ENCODE data around the gene HEY2.
A peak's percentile ranks its signal among the peaks of the same experiment; 100 is the strongest.

Gene HEY2

DNA sequence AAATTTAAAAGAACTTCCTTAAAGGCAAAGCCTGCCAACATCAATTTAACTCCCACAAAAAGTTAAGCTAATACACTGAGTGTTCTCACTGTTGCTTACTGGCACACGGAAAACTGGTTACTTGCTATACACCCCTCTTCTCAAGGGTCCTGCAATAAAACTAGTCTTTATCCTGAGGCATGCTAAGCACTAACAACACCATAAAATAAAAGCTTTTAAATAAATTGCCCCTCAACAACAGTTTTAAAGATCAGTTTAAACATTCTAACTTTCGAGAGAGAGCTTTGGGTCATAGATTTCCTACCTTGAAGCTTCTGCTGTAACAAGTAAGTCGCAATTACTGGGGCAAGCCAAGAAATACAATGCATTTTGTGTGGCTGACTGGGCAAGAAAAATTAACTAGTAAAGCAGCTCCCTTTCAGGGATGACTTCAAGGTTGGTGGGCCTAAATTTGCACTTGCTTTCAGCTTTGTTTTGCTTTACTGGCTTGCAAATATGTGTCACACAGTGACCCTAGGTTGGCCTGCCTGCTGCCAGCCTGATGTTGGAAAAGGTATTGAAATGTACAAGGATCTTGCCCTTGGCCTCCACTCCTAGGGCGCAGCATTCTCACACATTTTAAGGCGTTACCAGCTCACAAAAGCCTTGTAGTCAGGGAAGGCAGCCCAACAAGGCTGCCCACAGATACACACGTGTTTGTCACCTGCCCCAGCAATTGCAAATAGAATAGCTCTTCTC lies 4.0 kb upstream of the HEY2 start:
- peak; percentile 91 for DNase-seq

DNA sequence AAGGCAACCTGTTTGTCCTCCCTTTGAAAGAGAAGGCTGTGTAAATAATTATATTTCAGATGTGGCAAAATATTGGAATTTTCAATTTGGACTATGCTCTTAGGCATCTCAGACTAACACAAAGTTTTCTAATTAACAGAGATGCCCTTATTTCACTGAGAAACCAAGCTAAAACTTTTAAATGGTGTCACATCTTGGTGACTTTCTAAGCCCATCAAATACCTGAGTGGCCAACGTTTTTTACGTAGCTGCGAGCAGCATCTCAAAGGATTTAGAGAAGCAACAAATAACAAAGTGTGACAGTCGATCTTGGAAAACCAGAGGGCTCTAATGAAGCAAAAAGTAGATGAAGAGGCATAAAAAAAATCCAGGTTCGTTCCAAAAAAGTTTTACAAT lies 3.4 kb upstream of the HEY2 start:
- DNase-seq, result peak; percentile 87

DNA sequence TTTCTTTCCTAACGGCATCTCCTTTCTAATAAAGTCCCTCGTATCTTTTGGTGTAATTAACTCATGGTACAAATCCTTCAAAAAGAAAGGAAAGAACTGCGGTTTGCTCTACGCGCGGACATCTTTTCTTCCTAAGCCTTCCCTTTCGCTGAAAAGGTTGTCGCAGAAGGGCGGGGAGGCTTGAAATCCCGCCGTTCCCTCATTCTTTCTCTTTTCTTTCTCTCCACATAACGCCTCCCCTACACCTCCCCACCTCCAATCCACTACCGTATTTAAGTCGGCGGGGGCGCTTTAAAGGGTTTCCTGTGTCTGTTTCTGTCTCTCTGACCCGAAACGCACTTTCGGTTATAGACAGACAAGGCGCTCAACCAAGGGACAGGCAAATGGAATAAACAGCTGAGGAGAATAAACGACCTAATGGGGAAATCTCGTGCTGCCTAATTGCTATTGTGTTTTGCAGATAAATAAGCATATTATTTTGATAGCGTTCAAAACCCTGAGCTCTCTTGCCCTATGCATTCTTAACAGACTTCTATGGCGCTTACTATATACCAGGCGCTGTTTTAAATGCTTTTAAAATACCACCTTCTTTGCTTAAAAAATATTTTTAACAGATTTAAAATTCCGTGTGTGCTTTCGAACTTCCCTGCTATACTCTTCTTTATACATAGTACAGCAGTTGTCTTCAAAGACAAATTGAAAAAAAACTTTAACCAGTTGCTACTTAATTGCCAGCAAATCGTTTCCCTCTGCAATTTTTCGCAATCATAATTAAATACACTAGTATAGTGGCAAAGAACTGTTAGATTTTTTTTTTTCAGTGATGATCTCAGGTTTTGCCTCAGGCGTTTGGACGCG lies 2.5 kb upstream of the HEY2 start:
- DNase-seq, result peak; percentile 99

DNA sequence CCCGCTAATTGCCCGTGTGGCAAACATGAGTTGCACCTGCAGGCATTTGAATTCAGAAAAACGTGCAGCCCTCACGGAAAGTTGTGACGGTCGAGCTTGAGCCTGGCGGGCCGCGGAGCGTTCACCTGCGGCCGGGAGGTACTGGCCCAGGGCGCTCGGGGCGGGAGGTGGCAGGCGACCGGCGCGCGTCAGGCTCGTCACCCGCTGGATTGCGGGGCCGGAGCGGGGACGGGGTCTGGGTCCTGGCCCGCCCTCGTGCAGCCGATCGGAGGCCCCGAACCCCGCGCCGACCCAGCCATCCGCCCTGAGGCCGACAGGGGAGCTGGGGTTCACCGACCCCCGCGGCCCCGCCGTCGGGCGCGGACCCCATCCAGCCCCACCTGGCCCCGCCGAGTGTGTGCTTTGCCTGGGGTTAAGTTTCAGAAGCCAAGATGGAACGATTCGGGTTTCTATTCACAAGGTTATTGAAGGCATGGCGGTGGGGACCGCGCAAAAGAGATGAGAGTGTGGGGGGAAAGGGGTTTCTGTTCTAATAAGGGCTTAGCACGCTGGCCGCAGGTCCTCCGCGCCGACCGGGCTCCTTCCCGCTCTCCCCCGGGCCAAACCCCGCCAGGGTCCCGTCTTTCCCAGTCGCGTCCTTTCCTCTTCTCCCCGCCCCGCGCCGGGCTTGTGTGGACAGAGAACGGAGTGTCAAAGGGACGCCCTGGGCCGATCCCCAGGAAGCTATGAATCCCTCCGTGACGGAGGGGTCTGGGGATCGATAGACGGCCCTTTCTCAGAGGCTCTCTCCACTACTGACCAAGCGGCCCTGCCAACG lies 1.6 kb upstream of the HEY2 start:
- DNase-seq, result peak; percentile 85

DNA sequence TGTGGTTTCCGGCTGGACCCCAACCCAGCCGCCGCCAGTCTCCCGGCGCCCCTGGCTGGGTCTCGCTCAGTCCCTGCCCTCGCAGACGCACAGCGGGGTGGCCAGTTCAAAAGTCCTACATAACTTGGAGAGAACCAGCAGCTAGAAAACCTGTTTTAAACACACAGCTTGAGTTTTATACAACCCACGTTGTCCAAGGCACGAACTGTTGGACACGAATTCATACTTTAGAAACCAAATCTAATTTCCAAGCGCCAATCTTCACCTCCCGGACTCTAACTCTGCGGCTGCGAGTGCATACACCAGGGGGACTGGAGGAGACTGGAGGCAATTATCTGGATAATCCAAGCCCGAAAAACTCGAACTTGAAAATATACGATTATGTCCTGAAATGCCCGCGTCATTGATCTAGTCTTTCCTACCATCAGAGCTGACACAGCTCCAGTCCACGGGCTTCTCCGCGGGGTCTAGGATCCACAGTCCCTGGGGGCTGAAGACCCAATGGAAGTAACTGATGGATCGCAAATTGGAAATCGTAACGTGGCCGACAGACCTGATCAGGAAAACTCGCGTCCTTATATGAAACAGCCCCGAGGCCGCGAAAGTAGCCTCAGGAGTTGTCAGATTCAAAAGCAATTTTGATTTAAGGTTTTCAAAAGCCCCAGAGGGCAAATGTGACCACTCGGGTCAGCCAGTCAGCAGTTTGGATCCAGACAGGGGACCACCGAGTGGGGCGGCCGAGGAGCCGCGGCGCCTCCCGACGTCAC lies 843 bp upstream of the HEY2 start:
- peak; percentile 85 for DNase-seq

DNA sequence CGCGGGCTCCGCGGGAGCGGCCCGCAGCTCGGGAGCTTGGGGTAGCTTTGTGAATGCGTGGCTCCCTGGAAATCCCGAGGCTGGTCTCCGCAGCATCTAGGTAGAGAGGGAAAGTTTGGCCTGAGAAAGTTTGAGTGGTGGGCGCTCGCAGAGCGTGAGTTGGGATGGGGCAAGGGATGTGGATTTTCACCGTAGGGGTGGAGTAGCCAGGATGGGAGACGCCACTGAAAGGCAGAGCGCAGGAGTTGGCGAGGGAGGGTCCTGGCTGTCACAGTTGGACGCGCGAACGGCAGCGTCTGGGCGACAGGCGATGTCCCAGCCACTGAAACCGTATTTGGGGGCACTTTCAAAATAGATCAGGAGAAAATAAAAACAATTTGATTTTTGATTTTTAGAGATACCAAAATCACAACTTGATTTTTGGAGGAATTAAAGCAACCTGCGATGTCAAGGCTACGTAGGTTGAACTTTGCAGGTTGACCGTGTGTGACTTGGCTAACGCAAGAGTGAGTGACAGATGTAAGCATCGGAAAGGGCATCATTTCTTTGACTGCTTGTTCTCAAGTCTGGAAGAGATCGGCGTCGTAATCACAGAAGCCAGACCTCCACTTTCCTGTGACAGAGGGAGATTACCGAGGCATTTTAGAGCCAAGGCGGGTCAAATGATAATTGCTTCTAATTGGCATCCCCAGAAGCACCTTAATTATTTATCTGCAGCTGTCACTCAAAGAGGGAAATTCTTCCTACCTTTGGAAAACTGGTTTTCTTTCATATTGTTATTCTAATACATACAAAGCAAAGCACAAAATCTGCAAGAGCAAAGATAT lies 646 bp downstream of the HEY2 start:
- DNase-seq, result peak; percentile 87

DNA sequence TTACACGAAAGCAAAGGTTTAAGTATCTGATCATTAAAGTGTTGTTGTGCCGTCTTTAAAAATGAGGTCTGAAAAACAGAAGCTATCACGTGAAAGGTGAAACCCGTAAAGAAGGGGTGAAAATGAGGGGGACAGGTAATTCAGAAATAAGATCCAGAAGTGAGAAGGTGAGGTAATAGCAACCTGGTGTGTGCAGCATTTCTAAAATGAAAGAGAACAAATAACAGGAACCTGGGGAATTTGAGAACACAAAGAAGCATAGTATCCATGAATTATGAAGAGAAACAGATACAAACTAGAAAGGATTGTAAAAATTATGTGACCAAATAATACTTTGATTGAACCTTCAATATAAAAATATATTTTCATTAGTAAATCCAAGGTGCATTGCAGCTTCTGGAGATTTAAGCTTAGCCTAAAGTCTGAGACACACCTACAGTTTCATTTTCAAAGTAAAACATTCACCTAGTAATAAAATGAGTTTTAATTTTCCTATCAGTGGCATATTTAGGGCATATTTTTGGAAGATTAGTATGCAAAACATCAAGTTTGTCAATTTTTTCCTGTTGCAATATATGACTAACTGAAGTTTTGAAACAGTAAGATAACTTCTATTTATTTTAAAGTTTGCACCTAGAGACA lies 1.4 kb downstream of the HEY2 start:
- DNase-seq, result peak; percentile 82

DNA sequence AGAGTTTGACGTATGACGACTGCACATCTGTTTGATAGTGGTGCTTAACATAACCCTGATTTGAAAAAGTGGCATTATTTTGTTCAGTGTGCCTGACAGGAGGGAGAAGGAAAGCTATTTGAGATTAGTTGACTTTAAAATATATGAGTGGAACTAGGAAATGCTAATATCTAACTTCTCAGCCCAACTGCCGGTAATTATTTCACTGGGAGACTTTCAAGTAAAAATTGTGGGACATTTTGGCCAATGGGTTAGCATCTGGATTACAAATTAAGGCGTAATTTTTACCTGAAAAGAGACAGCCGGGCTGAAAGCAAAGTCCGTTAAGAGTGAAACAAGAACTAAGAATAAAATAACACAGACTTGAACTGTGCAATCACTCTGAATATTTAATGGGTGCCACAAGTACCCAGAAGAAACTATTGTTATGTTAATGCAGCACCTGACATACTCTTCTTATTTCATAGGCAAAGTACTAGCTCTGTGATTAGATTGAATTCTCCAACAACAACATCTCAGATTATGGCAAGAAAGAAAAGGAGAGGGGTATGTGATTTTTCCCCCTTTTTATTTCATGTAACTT lies 2.0 kb downstream of the HEY2 start:
- peak; percentile 62 for DNase-seq

DNA sequence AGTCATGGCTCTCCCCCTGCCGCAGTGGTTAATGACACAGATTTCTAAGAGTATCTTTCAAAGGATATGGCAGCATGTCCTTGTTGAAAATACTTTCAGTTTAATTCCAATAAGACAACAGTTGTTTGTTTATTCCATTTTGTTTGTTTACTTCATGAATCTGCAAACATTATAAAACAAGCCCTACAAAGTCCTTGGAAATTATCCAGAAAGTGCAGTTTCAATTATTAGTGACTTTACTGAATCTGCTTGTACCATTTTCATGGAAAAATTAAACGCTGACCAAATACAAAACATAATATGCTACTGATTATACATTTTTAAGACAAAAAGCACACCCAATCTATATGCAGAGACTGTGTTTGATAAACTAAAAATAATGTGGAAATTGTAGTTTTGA lies 3.3 kb downstream of the HEY2 start:
- DNase-seq, result peak; percentile 65

DNA sequence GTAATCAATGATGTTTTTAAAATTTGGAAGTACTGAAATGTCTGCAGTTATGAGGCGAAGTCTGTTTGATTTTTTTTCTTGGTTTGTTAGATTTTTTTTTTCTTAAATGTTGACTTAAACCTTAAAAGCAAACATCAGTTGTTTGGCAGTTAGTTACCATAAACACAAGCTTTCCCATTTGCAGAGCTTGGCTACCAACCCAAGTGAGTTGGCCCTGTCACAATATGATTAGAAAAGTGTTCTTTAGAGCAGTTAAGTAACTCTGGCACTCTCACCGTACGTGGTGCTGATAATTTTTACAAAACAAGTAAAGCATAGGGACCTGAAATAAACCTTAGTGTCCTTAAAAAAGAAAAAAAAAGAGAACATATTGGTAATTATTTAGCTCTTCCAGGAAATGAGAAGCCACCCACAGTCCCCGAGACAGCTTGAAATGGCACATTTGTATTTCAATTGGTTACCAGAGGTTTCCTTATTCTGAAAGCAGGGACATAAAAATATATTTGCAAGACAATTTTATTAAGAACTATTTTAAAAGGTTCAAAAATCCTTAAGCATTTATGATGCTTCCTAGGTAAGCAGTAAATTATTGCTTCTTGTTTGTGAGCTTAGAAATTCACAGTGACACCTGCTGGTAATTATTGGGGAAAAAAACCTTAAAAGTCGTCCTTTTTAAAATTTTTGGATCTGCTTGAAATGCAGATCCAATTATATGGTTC lies 3.9 kb downstream of the HEY2 start:
- DNase-seq, result peak; percentile 68

DNA sequence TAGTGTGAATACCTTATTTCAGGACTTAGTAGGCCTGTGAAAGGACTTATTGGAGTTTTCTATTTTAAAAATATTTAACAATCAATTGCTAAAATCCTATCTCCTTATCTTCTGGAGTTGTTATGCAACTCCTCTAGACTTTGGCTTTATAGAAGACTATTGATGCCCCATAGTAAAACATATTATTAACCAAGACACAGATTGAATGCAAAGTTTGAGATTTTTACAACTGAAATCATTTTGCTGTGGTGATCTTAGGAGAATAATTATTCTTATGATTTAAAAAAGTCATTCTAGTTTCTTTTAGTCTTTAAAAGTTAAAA lies 4.5 kb downstream of the HEY2 start:
- DNase-seq, result no peak

DNA sequence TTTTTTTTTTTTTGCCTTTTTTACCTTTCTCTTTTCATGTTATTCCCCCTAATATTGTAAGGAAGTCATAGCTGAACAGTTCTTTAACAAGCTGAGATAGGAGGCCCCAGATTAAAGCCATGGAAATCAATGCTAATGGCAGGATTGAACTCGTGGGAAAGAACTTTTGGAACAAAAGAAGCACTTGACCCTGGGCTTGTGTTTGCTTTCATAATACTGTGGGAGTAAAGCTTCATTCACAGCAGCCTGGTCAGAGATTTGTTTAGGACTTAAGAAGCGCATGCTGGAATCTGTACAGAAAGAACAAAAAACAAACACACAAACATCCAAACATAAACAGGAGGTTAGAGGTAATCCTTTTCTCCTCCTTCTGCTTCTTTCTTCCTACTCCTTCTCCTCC lies 5.1 kb downstream of the HEY2 start:
- DNase-seq, result peak; percentile 64

DNA sequence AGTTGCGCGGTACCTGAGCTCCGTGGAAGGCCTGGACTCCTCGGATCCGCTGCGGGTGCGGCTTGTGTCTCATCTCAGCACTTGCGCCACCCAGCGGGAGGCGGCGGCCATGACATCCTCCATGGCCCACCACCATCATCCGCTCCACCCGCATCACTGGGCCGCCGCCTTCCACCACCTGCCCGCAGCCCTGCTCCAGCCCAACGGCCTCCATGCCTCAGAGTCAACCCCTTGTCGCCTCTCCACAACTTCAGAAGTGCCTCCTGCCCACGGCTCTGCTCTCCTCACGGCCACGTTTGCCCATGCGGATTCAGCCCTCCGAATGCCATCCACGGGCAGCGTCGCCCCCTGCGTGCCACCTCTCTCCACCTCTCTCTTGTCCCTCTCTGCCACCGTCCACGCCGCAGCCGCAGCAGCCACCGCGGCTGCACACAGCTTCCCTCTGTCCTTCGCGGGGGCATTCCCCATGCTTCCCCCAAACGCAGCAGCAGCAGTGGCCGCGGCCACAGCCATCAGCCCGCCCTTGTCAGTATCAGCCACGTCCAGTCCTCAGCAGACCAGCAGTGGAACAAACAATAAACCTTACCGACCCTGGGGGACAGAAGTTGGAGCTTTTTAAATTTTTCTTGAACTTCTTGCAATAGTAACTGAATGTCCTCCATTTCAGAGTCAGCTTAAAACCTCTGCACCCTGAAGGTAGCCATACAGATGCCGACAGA lies 9.9 kb downstream of the HEY2 start:
- DNase-seq, result no peak

DNA sequence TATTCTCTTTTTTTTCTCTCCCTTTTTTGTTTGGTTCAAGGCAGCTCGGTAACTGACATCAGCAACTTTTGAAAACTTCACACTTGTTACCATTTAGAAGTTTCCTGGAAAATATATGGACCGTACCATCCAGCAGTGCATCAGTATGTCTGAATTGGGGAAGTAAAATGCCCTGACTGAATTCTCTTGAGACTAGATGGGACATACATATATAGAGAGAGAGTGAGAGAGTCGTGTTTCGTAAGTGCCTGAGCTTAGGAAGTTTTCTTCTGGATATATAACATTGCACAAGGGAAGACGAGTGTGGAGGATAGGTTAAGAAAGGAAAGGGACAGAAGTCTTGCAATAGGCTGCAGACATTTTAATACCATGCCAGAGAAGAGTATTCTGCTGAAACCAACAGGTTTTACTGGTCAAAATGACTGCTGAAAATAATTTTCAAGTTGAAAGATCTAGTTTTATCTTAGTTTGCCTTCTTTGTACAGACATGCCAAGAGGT lies 10.6 kb downstream of the HEY2 start:
- no peak for DNase-seq

DNA sequence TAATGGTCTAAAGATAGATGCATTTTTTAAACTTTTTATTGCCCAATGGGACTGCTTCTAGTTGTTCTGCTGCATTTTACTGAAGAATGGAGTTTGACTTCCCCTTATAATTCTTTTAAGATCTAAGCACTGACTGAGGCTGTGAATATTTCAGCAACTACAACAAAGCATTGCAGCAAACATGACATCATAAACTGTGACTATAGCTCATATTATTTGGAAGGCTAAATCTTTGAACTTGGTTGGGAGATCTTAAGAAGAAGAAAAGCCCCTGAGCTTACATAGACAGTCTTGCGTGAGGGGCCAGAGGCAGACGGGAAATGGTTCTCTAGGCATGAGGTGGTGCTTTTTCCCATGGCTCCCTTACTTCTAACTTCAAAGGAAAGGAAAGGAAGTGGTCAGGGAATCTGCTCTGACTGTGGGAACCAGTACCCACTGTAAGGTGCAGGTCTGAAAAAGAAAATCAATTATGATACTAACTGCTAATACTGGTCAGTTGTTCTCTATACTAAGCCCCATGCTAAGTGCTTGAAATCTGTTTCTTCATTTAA lies 14.8 kb downstream of the HEY2 start:
- no peak for DNase-seq

DNA sequence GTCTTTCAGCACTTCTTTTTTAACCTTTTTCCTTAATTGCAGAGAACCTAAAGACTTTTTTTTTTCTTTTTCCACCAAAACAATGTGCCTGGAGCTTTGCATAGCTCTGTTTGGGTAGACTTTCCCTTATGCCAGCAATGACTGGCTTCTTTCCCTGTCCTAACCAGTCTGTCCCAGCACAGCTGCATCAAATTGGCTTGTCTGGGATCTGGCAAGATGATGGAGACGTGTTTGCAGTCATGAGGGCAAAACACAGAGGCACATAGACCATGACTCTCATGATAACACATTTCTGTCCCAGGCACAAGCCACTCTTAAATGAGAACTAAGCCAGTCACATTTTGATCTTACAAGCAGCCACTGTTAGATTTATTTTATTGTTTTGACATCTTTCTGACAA lies 16.5 kb downstream of the HEY2 start:
- DNase-seq, result no peak

DNA sequence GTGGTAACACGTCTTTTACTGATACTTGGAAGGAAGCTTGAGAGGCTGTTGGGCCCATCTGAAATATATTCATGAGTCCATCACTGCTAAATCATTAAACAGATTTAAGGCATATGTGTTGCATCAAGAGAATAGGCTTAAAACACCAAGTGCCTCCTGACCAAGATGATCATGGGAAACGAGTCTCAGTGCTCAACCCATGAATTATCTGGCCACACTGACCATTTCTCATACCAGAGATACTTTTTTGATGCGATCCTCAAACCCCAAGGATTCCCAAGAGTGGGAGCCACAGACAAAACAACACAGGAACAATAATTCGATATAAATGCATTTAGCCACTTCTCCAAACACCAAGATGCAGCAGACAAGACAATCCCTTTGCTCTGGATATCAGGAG lies 17.2 kb downstream of the HEY2 start:
- no peak for DNase-seq

DNA sequence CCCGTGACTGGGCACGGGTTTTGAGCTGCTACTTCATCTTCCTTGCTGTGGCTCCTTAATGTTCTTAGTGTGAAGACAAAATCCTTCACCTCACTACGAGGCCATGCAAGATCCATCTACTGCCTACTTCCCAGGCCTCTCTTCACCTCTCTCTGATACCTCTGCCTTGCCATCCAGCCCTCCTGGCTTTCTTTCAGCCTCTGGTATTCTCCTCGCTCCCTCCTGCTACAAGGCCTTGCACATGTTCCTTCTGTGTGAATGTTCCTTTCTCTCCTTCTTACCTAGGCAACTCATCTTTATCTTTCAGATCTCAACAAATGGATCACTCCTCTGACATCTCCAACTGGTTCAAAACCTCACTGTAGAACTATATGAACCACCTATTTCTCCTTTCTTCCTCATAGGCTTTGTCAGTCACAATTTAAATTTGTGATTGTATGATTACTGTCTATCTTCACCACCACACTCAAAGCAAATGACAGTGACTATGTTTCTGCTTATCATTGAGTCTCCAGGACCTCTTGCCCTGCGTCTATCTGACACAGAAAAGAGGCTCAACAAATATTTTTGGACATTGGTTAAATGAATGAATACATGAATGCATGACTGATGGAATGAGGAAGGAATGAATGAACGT lies 19.8 kb downstream of the HEY2 start:
- no peak for DNase-seq
